Measurements from ENCODE around the gene MOB2.

MOB2 gene

GRCh38 chr11:1457326-1457680, 29.3 kb downstream of the MOB2 start:
- no peak for DNase-seq

GRCh38 chr11:1456596-1457325, 29.8 kb downstream of the MOB2 start:
- DNase-seq, result no peak

- no peak for DNase-seq
Observed at GRCh38 chr11:1456176-1456575, 30.4 kb downstream of the MOB2 start.

DNA sequence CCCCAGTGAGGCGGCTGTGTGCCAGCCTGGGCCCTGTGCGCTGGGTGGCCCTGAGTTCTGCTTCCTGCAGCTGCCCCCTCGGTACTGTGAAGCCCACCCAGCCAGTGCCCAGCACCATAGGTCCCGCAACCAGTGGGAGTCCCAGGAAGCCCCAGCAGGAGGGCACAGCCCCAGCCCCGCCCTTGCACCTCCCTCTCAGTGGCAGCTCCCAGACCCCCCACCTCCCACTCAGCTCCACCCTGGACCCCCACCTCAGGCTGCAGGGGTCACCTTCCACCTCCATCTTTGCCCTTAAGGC, 30.9 kb downstream of the MOB2 start:
- no peak for DNase-seq

- no peak for DNase-seq
Observed at GRCh38 chr11:1455032-1455762, 31.4 kb downstream of the MOB2 start.

GRCh38 chr11:1454576-1454975, 32.0 kb downstream of the MOB2 start:
- DNase-seq, result no peak

GRCh38 chr11:1453611-1454034, 33.0 kb downstream of the MOB2 start:
- no peak for DNase-seq

DNA sequence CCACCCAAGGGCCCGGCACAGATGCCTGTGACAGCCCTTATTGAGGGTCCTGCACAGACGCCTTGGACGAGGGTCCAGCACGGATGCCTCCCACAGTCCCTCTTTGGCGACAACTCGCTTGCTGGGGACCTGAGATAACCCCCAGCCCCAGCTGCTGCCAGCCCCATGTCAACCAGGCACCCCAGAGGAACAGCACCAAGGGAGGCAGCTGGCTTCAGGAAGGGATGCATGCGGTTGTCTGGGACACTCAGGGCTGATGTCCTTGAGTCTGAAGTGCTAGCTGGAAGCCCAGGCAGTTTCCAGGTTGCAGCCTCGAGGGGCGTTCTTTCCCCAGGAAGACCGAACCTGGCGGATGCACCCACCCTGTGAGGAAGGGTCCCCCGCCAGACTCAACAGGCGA, 33.8 kb downstream of the MOB2 start:
- DNase-seq, result no peak

GRCh38 chr11:1451781-1452470, 34.7 kb downstream of the MOB2 start:
- no peak for DNase-seq

- no peak for DNase-seq
Observed at GRCh38 chr11:1450949-1451710, 35.4 kb downstream of the MOB2 start.

DNA sequence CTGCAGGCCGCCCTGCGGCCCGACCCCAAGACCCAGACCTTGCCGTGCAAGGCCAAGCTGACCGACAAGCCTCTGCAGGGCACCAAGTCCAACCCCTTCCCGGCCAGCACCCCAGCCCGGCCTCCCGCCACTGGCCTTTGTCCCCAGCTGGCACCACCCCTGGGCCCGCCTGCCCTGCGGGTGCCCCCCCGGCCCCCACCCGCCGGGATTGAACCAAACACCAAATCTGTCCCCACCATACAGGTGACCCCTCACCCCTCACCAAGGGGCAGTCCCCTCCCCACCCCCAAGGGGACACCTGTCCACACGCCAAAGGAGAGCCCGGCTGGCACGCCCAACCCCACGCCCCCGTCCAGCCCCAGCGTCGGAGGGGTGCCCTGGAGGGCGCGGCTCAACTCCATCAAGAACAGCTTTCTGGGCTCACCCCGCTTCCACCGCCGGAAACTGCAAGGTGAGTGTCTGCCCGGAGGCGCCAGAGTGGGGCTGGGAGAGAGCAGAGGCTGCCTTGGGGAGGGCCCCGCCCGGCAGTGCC, 36.2 kb downstream of the MOB2 start:
- DNase-seq, result no peak

GRCh38 chr11:1449490-1450243, 36.9 kb downstream of the MOB2 start:
- DNase-seq, result no peak

DNA sequence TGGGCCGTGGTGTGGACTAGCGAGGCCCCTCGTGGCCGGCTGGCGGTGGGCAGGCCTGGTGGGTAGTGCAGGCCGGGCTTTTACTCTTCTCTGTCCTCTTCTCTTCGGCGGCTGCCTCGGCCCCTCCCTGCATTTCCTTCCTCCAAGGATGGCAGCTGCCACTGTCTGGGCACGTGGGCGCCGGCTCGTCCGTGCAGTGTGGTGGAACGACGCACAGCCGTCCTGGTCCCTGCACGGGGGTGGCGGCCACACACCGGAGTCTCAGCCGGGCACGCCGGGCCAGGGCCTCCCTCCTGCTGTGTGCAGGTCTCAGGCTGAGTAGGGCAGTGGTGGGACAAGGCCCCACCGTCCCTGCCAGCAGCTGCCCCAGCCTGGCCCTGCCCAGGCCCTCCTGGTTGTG, 37.7 kb downstream of the MOB2 start:
- no peak for DNase-seq

DNA sequence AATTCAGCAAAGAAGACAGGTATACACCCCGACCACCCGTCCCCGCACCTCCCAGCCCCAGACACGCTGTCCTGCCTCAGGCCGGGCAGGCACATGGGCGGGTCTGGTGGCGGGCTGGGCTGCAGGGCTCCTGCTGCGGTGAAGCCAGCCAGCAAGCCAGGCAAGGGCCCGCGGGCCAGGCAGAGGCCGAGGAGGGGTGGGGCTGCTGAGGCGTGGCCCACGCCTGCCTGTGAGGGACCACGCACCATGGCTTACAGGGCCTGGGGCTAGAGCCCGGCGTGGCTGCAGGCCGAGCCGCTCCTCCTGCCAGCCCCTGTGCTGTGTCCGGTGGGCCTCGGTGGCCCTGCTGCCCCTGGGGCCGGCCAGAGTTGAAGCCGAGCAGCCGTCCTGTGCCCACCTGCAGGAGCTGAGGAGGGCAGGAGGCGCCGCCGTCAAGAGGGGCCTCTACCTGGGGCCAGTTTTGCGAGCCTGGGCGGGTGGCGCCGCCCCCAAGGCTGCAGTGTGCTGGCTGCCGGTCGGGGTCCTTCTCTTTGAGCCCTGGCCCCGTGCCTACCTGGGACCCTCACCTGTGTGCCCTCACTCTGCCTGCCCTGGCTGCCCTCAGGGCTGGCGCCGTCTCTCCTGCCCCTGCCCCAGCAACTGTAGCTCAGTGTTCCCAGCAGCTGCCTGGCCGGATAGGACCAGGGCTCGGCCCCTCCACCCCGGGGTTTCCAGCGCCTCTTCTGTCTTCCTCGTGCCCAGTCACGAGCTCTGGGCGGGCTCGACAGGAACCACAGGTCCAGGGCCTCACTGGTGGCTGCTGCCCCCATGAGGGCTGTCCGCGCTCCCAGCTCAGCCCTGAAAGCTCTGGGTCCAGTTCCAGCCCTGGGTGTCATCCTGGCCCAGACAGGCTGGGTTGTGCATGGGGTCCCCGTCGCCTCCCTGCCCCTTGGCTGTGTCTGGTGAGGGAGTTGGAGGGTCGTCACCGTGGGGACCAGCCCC, 38.4 kb downstream of the MOB2 start:
- DNase-seq, result no peak

- no peak for DNase-seq
Observed at GRCh38 chr11:1446623-1447022, 40.0 kb downstream of the MOB2 start.

DNA sequence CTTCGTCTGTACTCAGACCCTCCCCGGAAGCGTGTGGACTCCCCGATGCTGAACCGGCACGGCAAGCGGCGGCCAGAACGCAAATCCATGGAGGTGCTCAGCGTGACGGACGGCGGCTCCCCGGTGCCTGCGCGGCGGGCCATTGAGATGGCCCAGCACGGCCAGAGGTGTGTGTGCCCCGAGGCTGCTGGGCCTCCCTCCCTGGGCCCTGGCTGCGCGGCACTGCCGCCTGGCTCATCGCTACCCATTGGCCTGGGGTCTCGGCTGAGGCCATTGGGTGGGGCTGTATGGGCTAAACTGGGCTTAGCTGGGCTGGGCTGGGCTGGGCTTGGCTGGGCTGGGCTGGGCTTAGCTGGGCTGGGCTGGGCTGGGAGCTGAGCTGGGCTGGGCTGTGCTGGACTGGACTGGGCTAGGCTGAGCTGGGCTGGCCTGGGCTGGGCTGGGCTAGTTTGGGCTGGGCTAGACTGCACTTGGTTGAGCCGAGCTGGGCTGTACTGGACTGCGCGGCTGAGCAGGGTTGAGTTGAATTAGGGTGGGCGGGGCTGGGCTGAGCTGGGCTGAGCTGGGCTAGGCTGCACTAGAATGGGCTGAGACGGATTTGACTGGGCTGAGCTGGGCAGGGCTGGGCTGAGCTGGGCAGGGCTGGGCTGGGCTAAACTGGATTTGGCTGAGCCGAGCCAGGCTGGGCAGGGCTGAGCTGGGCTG, 40.7 kb downstream of the MOB2 start:
- DNase-seq, result no peak

DNA sequence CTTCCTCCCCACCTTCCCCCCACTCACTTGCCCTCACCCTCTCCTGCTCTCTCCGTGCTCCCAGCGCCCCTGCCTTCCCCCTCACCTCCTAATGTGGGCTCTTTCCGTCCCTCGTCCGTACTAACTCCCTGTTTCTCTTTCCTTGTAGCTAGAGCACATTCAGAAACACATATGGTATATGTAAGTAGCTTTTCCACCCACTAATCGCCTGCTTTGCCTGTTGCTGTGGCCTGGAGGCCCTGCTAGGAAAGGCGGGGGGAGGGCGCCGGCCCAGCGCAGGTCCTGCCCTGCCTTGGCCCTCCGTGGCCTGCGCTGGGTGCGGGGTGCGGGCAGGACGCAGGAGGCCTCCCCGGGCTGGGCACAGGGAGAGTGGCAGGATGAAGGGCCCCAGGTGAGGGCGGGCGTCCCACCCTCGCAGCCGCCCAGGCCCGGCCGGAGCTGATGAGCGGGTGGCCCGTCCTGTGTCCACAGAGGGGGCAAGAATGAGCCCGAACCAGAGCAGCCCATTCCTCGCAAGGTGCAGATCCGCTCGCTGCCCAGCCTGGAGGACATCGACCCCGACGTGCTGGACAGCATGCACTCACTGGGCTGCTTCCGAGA, 41.7 kb downstream of the MOB2 start:
- no peak for DNase-seq

DNA sequence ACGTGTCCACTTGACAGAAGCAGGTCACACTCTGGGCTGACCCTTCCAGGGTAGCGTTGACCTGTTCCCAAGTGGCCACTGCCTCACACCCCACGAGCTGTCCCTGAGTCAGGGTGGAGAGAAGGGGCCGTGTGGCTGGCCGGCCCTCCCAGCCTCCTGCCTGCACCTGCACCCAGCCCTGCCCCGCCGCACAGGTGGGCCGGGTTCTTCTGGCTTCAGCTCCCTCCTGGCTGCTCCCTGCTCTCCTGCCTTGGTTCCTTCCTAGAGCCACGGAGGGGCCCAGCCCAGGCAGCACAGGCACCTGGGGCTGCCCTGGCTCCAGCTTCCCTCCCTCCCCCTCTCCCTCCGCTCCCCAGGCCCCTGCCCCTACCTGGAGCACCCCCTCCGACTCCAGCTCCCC, 42.3 kb downstream of the MOB2 start:
- DNase-seq, result no peak

DNA sequence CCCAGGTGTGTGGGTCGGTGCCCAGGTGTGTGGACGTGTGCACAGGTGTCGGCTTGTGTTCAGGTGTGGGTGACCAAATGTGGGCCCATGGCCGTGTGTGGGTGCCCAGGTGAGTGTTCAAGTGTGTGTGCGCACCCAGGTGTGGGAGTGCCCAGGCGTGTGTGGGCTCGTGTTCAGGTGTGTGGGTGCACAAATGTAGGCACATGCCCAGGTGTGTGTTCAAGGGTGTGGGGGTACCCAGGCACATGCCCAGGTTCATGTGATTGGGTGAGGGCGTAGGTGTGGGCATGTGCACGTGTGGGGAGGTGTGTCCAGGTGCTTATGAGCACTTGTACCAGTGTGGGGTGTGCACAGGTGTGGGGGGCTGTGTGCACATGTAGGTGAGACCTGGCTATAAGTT, 42.8 kb downstream of the MOB2 start:
- no peak for DNase-seq
